Adrenal gland (tissue), 5 donors: ENCODE data around the gene KLF15.

Experiments
- CTCF ChIP-seq, 6 experiments: fragments of 450-650 bp in 4 of 6; fragments of 200-600 bp in 2 of 6; sonication (generic) in 1 of 6; IDR thresholded peaks; 1 replicate in 5 of 6; 2 replicates in 1 of 6; pipeline versions ENCODE4 v1.5.1 to v1.8.0; 2016 to 2021; ENCODE audit warnings: antibody characterized with exemption in 6 of 6, mild to moderate bottlenecking in 2 of 6, moderate library complexity in 1 of 6
- POLR2A ChIP-seq, 2 donors: fragments of 450-650 bp; IDR thresholded peaks; one replicate each; pipeline ENCODE4 v1.6.1; 2017; ENCODE audit warnings: antibody characterized with exemption in 2 of 2, mild to moderate bottlenecking in 2 of 2, moderate library complexity in 1 of 2
- donor health status: DM: no; HTN: no; CAD: no.

- TF ChIP-seq CTCF (IDR thresholded peaks at IDR 0.05) (no peak), POLR2A (IDR thresholded peaks at IDR 0.05) (no peak)
These were observed 35.0 kb upstream of the KLF15 start for GRCh38 chr3:126392246-126392645.
